HCT116 (cell line): Measurements from ENCODE around the gene SGIP1. TPM values are rescaled to one million over a fixed set of nuclear protein-coding genes. Genes with fewer than 3 reads are reported as not detected.

ENCODE experiments used
- ATAC-seq: fragments of 200-7000 bp; cut with Tn5 transposase; 2 replicates; pipeline ENCODE4 v1.9.1; 2020; ENCODE audit warnings: mild to moderate bottlenecking, moderate library complexity
- BruUV-seq: library from RNA; stranded (reverse); fragments of 400-500 nt; replicated peaks from 2 replicates; lab custom pipeline; 2021; lab: Mats Ljungman, UMichigan
- CTCF ChIA-PET: fragments of 300-600 bp; sonication (Branson Sonifier 250); formaldehyde crosslinking; loops from one replicate; lab custom pipeline; 2021; ENCODE audit warnings: antibody characterized with exemption; lab: Charles Lee
- POLR2A ChIA-PET: fragments of 300-600, 350-600 bp; sonication (Branson Sonifier 250); formaldehyde crosslinking; loops from one replicate; lab custom pipeline; 2021; ENCODE audit warnings: antibody characterized with exemption; lab: Charles Lee
- RAD21 ChIA-PET, 2 experiments: fragments of 300-600 bp; sonication (Branson Sonifier 250); formaldehyde crosslinking; loops; one replicate each; lab custom pipeline; 2023; ENCODE audit warnings: low total read pairs in 2 of 2; ENCODE audit not compliant: uncharacterized antibody in 2 of 2, unreplicated experiment in 2 of 2, low non-redundant PET in 1 of 2; lab: Charles Lee
- DNase-seq: peaks from one replicate; pipeline ENCODE4 v3.0.0-alpha.2; 2010; ENCODE audit warnings: low read depth, low spot score
- H2AFZ ChIP-seq: fragments of 200-600 bp; shearing (Covaris generic), sonication (generic); 2 replicates; pipeline ENCODE4 v1.6.1; 2017; ENCODE audit warnings: low read depth, mixed run types, mixed read lengths, antibody characterized with exemption, low read length; ENCODE audit not compliant: poor library complexity, severe bottlenecking
- H3K27ac ChIP-seq: 2 replicates; pipeline ENCODE4 v1.5.1; 2012; ENCODE audit warnings: low read depth, low read length
- H3K27me3 ChIP-seq: fragments of 200-600 bp; sonication (generic); 2 replicates; pipeline ENCODE4 v1.6.1; 2016; ENCODE audit warnings: mixed run types, low read length, mixed read lengths; ENCODE audit not compliant: insufficient read depth
- H3K36me3 ChIP-seq, 2 experiments: fragments of 200-500 bp in 1 of 2; fragments of 200-600 bp in 1 of 2; sonication (Bioruptor generic) in 1 of 2; sonication (generic) in 1 of 2; 2 replicates each; pipeline versions ENCODE4 v1.5.1 to v1.6.1; 2014 to 2016; ENCODE audit warnings: low read length in 2 of 2, inconsistent platforms in 1 of 2, mixed read lengths in 1 of 2, mixed run types in 1 of 2; ENCODE audit not compliant: insufficient read depth in 2 of 2, control insufficient read depth in 1 of 2
- H3K4me1 ChIP-seq, 2 experiments: fragments of 200-600 bp in 1 of 2; sonication (generic) in 1 of 2; 2 replicates each; pipeline versions ENCODE4 v1.5.1 to v1.6.1; 2012 to 2017; ENCODE audit warnings: low read length in 2 of 2, inconsistent platforms in 1 of 2, mild to moderate bottlenecking in 1 of 2, mixed read lengths in 1 of 2, mixed run types in 1 of 2, moderate library complexity in 1 of 2; ENCODE audit not compliant: insufficient read depth in 2 of 2, control insufficient read depth in 1 of 2
- H3K4me2 ChIP-seq: fragments of 200-600 bp; sonication (generic); 2 replicates; pipeline ENCODE4 v1.6.1; 2017; ENCODE audit warnings: mixed run types, low read length, mixed read lengths
- H3K4me3 ChIP-seq, 2 experiments: fragments of 200-600 bp in 1 of 2; sonication (generic) in 1 of 2; replicated peaks in 1 of 2; 2 replicates each; pipeline ENCODE4 v1.5.1; 2011 to 2016; ENCODE audit warnings: low read length in 2 of 2, control low read depth in 1 of 2, low read depth in 1 of 2, mild to moderate bottlenecking in 1 of 2, mixed read lengths in 1 of 2, mixed run types in 1 of 2
- H3K79me2 ChIP-seq: fragments of 200-600 bp; sonication (generic); 2 replicates; pipeline ENCODE4 v1.6.1; 2017; ENCODE audit warnings: mild to moderate bottlenecking, mixed run types, low read length, moderate library complexity, mixed read lengths; ENCODE audit not compliant: insufficient read depth
- H3K9ac ChIP-seq: fragments of 200-600 bp; sonication (generic); 2 replicates; pipeline ENCODE4 v1.6.1; 2016; ENCODE audit warnings: low read length, mixed read lengths
- H3K9me2 ChIP-seq: fragments of 200-600 bp; sonication (generic), shearing (Covaris generic); 2 replicates; pipeline ENCODE4 v1.6.1; 2017; ENCODE audit warnings: mixed run types, mild to moderate bottlenecking, moderate library complexity; ENCODE audit not compliant: insufficient read depth
- H3K9me3 ChIP-seq, 2 experiments: fragments of 200-500 bp in 1 of 2; fragments of 200-600 bp in 1 of 2; sonication (Bioruptor generic) in 1 of 2; sonication (generic) in 1 of 2; 2 replicates each; pipeline ENCODE4 v1.6.1; 2014 to 2017; ENCODE audit warnings: low read length in 2 of 2, mixed read lengths in 2 of 2, inconsistent platforms in 1 of 2, low read depth in 1 of 2, mild to moderate bottlenecking in 1 of 2, mixed run types in 1 of 2, moderate library complexity in 1 of 2; ENCODE audit not compliant: control insufficient read depth in 1 of 2, insufficient read depth in 1 of 2
- H4K20me1 ChIP-seq: fragments of 200-600 bp; sonication (generic), shearing (Covaris generic); 2 replicates; pipeline ENCODE4 v1.6.1; 2017; ENCODE audit warnings: mixed run types, mild to moderate bottlenecking, moderate library complexity; ENCODE audit not compliant: insufficient read depth
- CBX3 ChIP-seq: IDR thresholded peaks from 2 replicates; pipeline ENCODE4 v1.6.1; 2012; ENCODE audit warnings: low read depth
- CEBPB ChIP-seq: IDR thresholded peaks from 2 replicates; pipeline ENCODE4 v1.6.1; 2012; ENCODE audit warnings: low read depth
- EGR1 ChIP-seq: IDR thresholded peaks from 2 replicates; pipeline ENCODE4 v1.6.1; 2012; ENCODE audit warnings: low read depth
- FOSL1 ChIP-seq: IDR thresholded peaks from 2 replicates; pipeline ENCODE4 v1.6.1; 2012; ENCODE audit warnings: low read depth
- JUND ChIP-seq: IDR thresholded peaks from 2 replicates; pipeline ENCODE4 v1.6.1; 2012
- MAX ChIP-seq: IDR thresholded peaks from 2 replicates; pipeline ENCODE4 v1.6.1; 2012
- POLR2A ChIP-seq: IDR thresholded peaks from 2 replicates; pipeline ENCODE4 v1.7.0; 2011; ENCODE audit warnings: borderline replicate concordance; ENCODE audit not compliant: insufficient read depth, insufficient read length; ENCODE audit errors: extremely low read depth
- POLR2AphosphoS5 ChIP-seq: IDR thresholded peaks from 2 replicates; pipeline ENCODE4 v1.6.1; 2011; ENCODE audit warnings: mild to moderate bottlenecking, low read depth, low read length, moderate library complexity
- TCF7L2 ChIP-seq: IDR thresholded peaks from 2 replicates; pipeline ENCODE4 v1.7.0; 2011; ENCODE audit warnings: borderline replicate concordance, inconsistent platforms; ENCODE audit not compliant: insufficient read depth, insufficient read length; ENCODE audit errors: extremely low read depth
- ZBTB33 ChIP-seq: IDR thresholded peaks from 2 replicates; pipeline ENCODE4 v1.6.1; 2011; ENCODE audit warnings: mild to moderate bottlenecking, low read length, moderate library complexity; ENCODE audit not compliant: insufficient replicate concordance; ENCODE audit errors: extremely low read depth
- ZFX ChIP-seq: fragments of 450-650 bp; IDR thresholded peaks from 2 replicates; pipeline ENCODE4 v1.6.1; 2017
- intact Hi-C: fragments of 100-400 bp; cut with micrococcal nuclease; formaldehyde crosslinking; loops from 2 replicates; pipeline ENCODE4 v1.10.0; 2022
- total RNA-seq: library from RNA; stranded (reverse); gene quantifications from one replicate; pipeline ENCODE4 v1.2.1, GENCODE V29; 2021; ENCODE audit not compliant: unreplicated experiment
- TF ChIP-seq, protein P1 (sequence below): IDR thresholded peaks from 2 replicates; pipeline ENCODE4 v1.6.1; 2012; ENCODE audit warnings: low read depth
- TF ChIP-seq, protein P2 (sequence below): IDR thresholded peaks from 2 replicates; pipeline ENCODE4 v1.6.1; 2012
- TF ChIP-seq, protein P3 (sequence below), 3 experiments: fragments of 200-600 bp in 1 of 3; sonication (generic) in 1 of 3; IDR thresholded peaks in 2 of 3; conservative IDR thresholded peaks in 1 of 3; 2 replicates each; pipeline ENCODE4 v1.5.1; 2012 to 2017; ENCODE audit warnings: low read depth in 2 of 3, low read length in 2 of 3, antibody characterized with exemption in 1 of 3, borderline replicate concordance in 1 of 3, control low read depth in 1 of 3, mild to moderate bottlenecking in 1 of 3, mixed read lengths in 1 of 3, mixed run types in 1 of 3, moderate library complexity in 1 of 3; ENCODE audit not compliant: insufficient read depth in 1 of 3

Gene SGIP1
- total RNA-seq, 1 experiment from 2014 or later: 0.15 TPM

- DNase-seq (no peak), ATAC-seq (no peak)
- H3K4me1 ChIP-seq: no peaks in the 10 kb centered on the region
- H3K27ac ChIP-seq: no peak overlapping the region
- H4K20me1 ChIP-seq: no peaks in the 10 kb centered on the region
- no peak overlapping the region for H3K4me2 ChIP-seq
- CTCF ChIA-PET: no interaction called here
- H3K9me2 ChIP-seq: no peaks in the 10 kb centered on the region
- H3K9me3 ChIP-seq: no peaks in the 10 kb centered on the region
- RAD21 ChIA-PET: no interaction called here
- TF ChIP-seq EGR1 (no peak), ZBTB33 (no peak), CBX3 (no peak), TCF7L2 (no peak), ZFX (no peak), JUND (no peak), FOSL1 (no peak)
- TF ChIP-seq, all 23 proteins: peak for 0
- H3K9ac ChIP-seq: no peak overlapping the region
- H3K36me3 ChIP-seq: no peaks in the 10 kb centered on the region
- H3K27me3 ChIP-seq: no peaks in the 10 kb centered on the region
- no peaks in the 10 kb centered on the region for H3K79me2 ChIP-seq
- H3K4me3 ChIP-seq: no peak overlapping the region
- POLR2A ChIA-PET: no interaction called here
- intact Hi-C loops: no loop called here
- no TSS peak for BruUV-seq
- H2AFZ ChIP-seq: no peak overlapping the region
These were observed 120.7 kb downstream of the SGIP1 start for GRCh38 chr1:66654643-66655042.

- DNase-seq (no peak), ATAC-seq (no peak)
- ChIA-PET CTCF (no interaction called here), POLR2A (no interaction called here), RAD21 (no interaction called here)
- H3K27ac ChIP-seq: no peak overlapping the region
- intact Hi-C loops: no loop called here
- no peak overlapping the region for H3K4me2 ChIP-seq
- no peak overlapping the region for H3K4me3 ChIP-seq
- no peaks in the 10 kb centered on the region for H4K20me1 ChIP-seq
- H3K4me1 ChIP-seq: no peaks in the 10 kb centered on the region
- H3K36me3 ChIP-seq: no peaks in the 10 kb centered on the region
- no peaks in the 10 kb centered on the region for H3K9me3 ChIP-seq
- no peaks in the 10 kb centered on the region for H3K79me2 ChIP-seq
- H2AFZ ChIP-seq: no peak overlapping the region
- H3K9me2 ChIP-seq: no peaks in the 10 kb centered on the region; the same call in 1 of the 2 replicates
- no peaks in the 10 kb centered on the region for H3K27me3 ChIP-seq
- H3K9ac ChIP-seq: no peak overlapping the region
- BruUV-seq: no TSS peak
- TF ChIP-seq CEBPB: no peak
- TF ChIP-seq, protein P1, sequence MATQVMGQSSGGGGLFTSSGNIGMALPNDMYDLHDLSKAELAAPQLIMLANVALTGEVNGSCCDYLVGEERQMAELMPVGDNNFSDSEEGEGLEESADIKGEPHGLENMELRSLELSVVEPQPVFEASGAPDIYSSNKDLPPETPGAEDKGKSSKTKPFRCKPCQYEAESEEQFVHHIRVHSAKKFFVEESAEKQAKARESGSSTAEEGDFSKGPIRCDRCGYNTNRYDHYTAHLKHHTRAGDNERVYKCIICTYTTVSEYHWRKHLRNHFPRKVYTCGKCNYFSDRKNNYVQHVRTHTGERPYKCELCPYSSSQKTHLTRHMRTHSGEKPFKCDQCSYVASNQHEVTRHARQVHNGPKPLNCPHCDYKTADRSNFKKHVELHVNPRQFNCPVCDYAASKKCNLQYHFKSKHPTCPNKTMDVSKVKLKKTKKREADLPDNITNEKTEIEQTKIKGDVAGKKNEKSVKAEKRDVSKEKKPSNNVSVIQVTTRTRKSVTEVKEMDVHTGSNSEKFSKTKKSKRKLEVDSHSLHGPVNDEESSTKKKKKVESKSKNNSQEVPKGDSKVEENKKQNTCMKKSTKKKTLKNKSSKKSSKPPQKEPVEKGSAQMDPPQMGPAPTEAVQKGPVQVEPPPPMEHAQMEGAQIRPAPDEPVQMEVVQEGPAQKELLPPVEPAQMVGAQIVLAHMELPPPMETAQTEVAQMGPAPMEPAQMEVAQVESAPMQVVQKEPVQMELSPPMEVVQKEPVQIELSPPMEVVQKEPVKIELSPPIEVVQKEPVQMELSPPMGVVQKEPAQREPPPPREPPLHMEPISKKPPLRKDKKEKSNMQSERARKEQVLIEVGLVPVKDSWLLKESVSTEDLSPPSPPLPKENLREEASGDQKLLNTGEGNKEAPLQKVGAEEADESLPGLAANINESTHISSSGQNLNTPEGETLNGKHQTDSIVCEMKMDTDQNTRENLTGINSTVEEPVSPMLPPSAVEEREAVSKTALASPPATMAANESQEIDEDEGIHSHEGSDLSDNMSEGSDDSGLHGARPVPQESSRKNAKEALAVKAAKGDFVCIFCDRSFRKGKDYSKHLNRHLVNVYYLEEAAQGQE: no peak
- no peak for TF ChIP-seq ZFX
- TF ChIP-seq, protein P2, sequence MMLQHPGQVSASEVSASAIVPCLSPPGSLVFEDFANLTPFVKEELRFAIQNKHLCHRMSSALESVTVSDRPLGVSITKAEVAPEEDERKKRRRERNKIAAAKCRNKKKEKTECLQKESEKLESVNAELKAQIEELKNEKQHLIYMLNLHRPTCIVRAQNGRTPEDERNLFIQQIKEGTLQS: no peak
- TF ChIP-seq POLR2AphosphoS5: no peak
- TF ChIP-seq, protein P3, sequence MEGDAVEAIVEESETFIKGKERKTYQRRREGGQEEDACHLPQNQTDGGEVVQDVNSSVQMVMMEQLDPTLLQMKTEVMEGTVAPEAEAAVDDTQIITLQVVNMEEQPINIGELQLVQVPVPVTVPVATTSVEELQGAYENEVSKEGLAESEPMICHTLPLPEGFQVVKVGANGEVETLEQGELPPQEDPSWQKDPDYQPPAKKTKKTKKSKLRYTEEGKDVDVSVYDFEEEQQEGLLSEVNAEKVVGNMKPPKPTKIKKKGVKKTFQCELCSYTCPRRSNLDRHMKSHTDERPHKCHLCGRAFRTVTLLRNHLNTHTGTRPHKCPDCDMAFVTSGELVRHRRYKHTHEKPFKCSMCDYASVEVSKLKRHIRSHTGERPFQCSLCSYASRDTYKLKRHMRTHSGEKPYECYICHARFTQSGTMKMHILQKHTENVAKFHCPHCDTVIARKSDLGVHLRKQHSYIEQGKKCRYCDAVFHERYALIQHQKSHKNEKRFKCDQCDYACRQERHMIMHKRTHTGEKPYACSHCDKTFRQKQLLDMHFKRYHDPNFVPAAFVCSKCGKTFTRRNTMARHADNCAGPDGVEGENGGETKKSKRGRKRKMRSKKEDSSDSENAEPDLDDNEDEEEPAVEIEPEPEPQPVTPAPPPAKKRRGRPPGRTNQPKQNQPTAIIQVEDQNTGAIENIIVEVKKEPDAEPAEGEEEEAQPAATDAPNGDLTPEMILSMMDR (IDR thresholded peaks at IDR 0.05 in 2 of 3, conservative IDR thresholded peaks at IDR 0.05 in 1 of 3; ENCODE audit: borderline replicate concordance in 1 of 3, insufficient read depth in 1 of 3, low read depth in 2 of 3, low read length in 2 of 3): no peak
- no peak for TF ChIP-seq POLR2A
- no peak for TF ChIP-seq CBX3
- no peak for TF ChIP-seq MAX
These were observed 137.5 kb downstream of the SGIP1 start for GRCh38 chr1:66671455-66671854.
